ENCODE results near the gene CFAP73. TPM values are rescaled to one million over a fixed set of nuclear protein-coding genes. Genes with fewer than 3 reads are reported as not detected.

Gene CFAP73
- total and polyA plus RNA-seq, 4 donors = 10.4 to 40.6 (median 14.6) TPM

DNA sequence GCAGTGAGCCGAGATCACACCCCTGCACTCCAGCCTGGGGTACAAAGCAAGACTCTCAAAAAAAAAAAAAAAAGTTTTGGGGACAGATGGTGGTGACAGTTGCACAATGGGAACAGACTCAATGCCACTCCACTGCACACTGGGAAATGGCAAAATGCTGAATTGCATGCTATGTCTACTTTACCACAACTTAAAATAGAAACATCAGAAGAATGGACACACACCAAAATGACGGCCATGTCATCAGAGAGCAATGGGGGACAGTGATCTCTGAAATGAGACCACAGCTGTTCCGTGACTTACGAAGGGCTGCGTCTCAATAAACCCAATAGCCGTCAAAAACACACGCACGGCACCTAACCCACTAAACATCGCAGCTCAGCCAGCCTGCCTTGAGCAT, 22.0 kb downstream of the CFAP73 start:
- no peaks in the 10 kb centered on the region for H3K4me1 ChIP-seq (ENCODE audit: control insufficient read depth in 5 of 5, insufficient read depth in 5 of 5, low read length in 5 of 5)
- no peaks in the 10 kb centered on the region for H3K27me3 ChIP-seq (ENCODE audit: control insufficient read depth in 3 of 3, insufficient read depth in 3 of 3, low read length in 2 of 3)
- ATAC-seq (ENCODE audit: insufficient read depth, low FRiP score) (no peak), DNase-seq (no peak)
- no peak overlapping the region for H3K9ac ChIP-seq (ENCODE audit: insufficient read depth in 1 of 2, low read length in 2 of 2)
- no peak overlapping the region for H3K27ac ChIP-seq (ENCODE audit: low read depth in 1 of 2, low read length in 1 of 2)
- WGBS, 2 donors = 97% methylated on average over 9 of the region's 9 CpGs
- peaks cover 38 to 59% (median 44%) of the 10 kb centered on the region in 4 donors for H3K36me3 ChIP-seq (ENCODE audit: control insufficient read depth in 4 of 4, insufficient read depth in 4 of 4, low read length in 4 of 4)
- peaks cover 0 to 2% (median 0%) of the 10 kb centered on the region in 4 donors for H3K9me3 ChIP-seq (ENCODE audit: control insufficient read depth in 4 of 4, insufficient read depth in 3 of 4, low read length in 3 of 4)
- H3K4me3 ChIP-seq = no peak overlapping the region
- TF ChIP-seq, protein P1, sequence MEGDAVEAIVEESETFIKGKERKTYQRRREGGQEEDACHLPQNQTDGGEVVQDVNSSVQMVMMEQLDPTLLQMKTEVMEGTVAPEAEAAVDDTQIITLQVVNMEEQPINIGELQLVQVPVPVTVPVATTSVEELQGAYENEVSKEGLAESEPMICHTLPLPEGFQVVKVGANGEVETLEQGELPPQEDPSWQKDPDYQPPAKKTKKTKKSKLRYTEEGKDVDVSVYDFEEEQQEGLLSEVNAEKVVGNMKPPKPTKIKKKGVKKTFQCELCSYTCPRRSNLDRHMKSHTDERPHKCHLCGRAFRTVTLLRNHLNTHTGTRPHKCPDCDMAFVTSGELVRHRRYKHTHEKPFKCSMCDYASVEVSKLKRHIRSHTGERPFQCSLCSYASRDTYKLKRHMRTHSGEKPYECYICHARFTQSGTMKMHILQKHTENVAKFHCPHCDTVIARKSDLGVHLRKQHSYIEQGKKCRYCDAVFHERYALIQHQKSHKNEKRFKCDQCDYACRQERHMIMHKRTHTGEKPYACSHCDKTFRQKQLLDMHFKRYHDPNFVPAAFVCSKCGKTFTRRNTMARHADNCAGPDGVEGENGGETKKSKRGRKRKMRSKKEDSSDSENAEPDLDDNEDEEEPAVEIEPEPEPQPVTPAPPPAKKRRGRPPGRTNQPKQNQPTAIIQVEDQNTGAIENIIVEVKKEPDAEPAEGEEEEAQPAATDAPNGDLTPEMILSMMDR (IDR thresholded peaks at IDR 0.05; ENCODE audit: control extremely low read depth, extremely low read depth) = no peak

DNA sequence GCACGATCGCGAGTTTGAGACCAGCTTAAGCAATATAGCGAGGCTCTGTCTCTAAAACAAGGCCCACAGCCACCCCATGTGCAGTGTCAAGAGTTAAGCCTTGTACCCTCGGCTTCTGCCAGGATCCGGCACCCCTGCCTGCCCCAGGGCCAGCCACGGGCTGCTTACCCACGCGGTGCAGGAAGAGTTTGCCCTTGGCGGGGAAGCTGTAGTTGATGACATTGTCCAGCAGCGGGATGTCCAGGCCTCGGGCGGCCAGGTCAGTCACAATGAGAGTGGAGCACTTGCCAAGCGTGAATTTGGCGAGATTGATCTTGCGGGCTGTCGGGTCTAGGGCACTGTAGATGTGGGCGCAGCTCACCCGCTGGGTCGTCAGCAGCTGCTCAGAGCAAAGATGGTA, 22.7 kb downstream of the CFAP73 start:
- H3K27me3 ChIP-seq (ENCODE audit: control insufficient read depth in 3 of 3, insufficient read depth in 3 of 3, low read length in 2 of 3) = no peaks in the 10 kb centered on the region
- TF ChIP-seq, protein P1 (IDR thresholded peaks at IDR 0.05; ENCODE audit: control extremely low read depth, extremely low read depth) = no peak
- no peak overlapping the region for H3K4me3 ChIP-seq
- H3K36me3 ChIP-seq (ENCODE audit: control insufficient read depth in 4 of 4, insufficient read depth in 4 of 4, low read length in 4 of 4) = peaks cover 45 to 65% (median 50%) of the 10 kb centered on the region in 4 donors
- H3K27ac ChIP-seq (ENCODE audit: low read depth in 1 of 2, low read length in 1 of 2) = no peak overlapping the region
- ATAC-seq (ENCODE audit: insufficient read depth, low FRiP score) = no peak
- DNase-seq = no peak
- no peaks in the 10 kb centered on the region for H3K4me1 ChIP-seq (ENCODE audit: control insufficient read depth in 5 of 5, insufficient read depth in 5 of 5, low read length in 5 of 5)
- 96 to 97% methylated on average over 20 of the region's 20 CpGs for WGBS, 2 donors
- H3K9me3 ChIP-seq (ENCODE audit: control insufficient read depth in 4 of 4, insufficient read depth in 3 of 4, low read length in 3 of 4) = peaks cover 0 to 4% (median 3%) of the 10 kb centered on the region in 4 donors
- H3K9ac ChIP-seq (ENCODE audit: insufficient read depth in 1 of 2, low read length in 2 of 2) = no peak overlapping the region

DNA sequence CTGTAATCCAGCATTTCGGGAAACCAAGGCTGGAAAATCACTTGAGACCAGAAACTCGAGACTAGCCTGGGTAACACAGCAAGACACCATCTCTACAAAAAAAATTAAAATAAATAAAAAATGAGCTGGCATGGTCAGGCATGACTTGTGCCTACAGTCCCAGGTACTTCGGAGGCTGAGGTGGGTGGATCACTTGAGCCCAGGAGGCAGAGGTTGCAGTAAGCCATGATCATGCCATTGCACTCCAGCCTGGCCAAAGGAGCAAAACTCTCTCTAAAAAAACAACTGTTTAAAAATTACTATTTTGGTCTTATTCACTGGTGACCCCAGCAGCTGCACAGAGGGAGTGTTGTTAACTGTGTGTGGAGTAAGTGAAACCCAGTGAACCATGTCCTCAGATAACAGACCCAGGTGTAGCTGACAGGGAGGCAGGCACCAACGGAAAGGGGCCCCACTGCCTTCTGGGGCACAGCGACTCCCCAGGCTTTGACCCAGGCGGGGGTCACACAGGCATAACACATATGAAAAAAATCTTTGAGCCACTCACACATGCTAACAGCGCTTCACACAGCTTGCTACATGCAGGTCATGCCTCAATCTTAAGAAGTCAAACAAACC, 23.7 kb downstream of the CFAP73 start:
- Histone ChIP-seq H3K36me3 (ENCODE audit: control insufficient read depth in 4 of 4, insufficient read depth in 4 of 4, low read length in 4 of 4) (peaks cover 52 to 63% (median 56%) of the 10 kb centered on the region in 4 donors), H3K27me3 (ENCODE audit: control insufficient read depth in 3 of 3, insufficient read depth in 3 of 3, low read length in 2 of 3) (no peaks in the 10 kb centered on the region), H3K9me3 (ENCODE audit: control insufficient read depth in 4 of 4, insufficient read depth in 3 of 4, low read length in 3 of 4) (peaks cover 0 to 6% (median 6%) of the 10 kb centered on the region in 4 donors), H3K27ac (ENCODE audit: low read depth in 1 of 2, low read length in 1 of 2) (no peak overlapping the region), H3K4me1 (ENCODE audit: control insufficient read depth in 5 of 5, insufficient read depth in 5 of 5, low read length in 5 of 5) (no peaks in the 10 kb centered on the region), H3K4me3 (no peak overlapping the region), H3K9ac (ENCODE audit: insufficient read depth in 1 of 2, low read length in 2 of 2) (no peak overlapping the region)
- ATAC-seq (ENCODE audit: insufficient read depth, low FRiP score) (no peak), DNase-seq (no peak)
- TF ChIP-seq, protein P1 (IDR thresholded peaks at IDR 0.05; ENCODE audit: control extremely low read depth, extremely low read depth) = no peak
- 93 to 95% methylated on average over 7 of the region's 7 CpGs for WGBS, 2 donors

Measured in lung (tissue), 12 donors.